Fibroblast of lung (primary cell): ENCODE data around the gene EMC8. TPM values are rescaled to one million over a fixed set of nuclear protein-coding genes. Genes with fewer than 3 reads are reported as not detected.

ENCODE experiments used
- DNase-seq, 2 donors: peaks; one replicate each; pipeline versions ENCODE4 v3.0.0 to v3.0.0-alpha.2; 2010; ENCODE audit warnings: low read depth in 2 of 2
- H2AFZ ChIP-seq: 2 replicates; pipeline ENCODE4 v1.5.1; 2012; ENCODE audit warnings: low read length, control low read depth, inconsistent platforms
- H3K27ac ChIP-seq: 2 replicates; pipeline ENCODE4 v1.5.1; 2011; ENCODE audit warnings: low read length, control low read depth; ENCODE audit not compliant: insufficient read depth
- H3K27me3 ChIP-seq: 2 replicates; pipeline ENCODE4 v1.5.1; 2011; ENCODE audit warnings: mild to moderate bottlenecking, low read length; ENCODE audit not compliant: control insufficient read depth, insufficient read depth
- H3K36me3 ChIP-seq: 2 replicates; pipeline ENCODE4 v1.5.1; 2011; ENCODE audit warnings: low read length; ENCODE audit not compliant: control insufficient read depth, insufficient read depth
- H3K4me1 ChIP-seq: 2 replicates; pipeline ENCODE4 v1.5.1; 2011; ENCODE audit warnings: low read length; ENCODE audit not compliant: control insufficient read depth, insufficient read depth; ENCODE audit errors: extremely low read depth
- H3K4me2 ChIP-seq: 2 replicates; pipeline ENCODE4 v1.5.1; 2011; ENCODE audit warnings: low read length, control low read depth; ENCODE audit not compliant: insufficient read depth; ENCODE audit errors: extremely low read depth
- H3K4me3 ChIP-seq, 4 experiments: fragments of 200-600 bp in 1 of 4; sonication (generic) in 1 of 4; replicated peaks in 1 of 4; 2 replicates each; pipeline ENCODE4 v1.5.1; 2011 to 2016; ENCODE audit warnings: low read length in 4 of 4, low read depth in 3 of 4, mild to moderate bottlenecking in 3 of 4, control low read depth in 2 of 4, inconsistent platforms in 1 of 4, mixed read lengths in 1 of 4; ENCODE audit not compliant: insufficient read depth in 1 of 4; ENCODE audit errors: control extremely low read depth in 1 of 4
- H3K79me2 ChIP-seq: 2 replicates; pipeline ENCODE4 v1.5.1; 2012; ENCODE audit warnings: mild to moderate bottlenecking, low read length, inconsistent platforms; ENCODE audit not compliant: control insufficient read depth, insufficient read depth
- H3K9ac ChIP-seq: 2 replicates; pipeline ENCODE4 v1.5.1; 2011; ENCODE audit warnings: mild to moderate bottlenecking, low read length, control low read depth; ENCODE audit not compliant: insufficient read depth
- H3K9me3 ChIP-seq: 2 replicates; pipeline ENCODE4 v1.5.1; 2012; ENCODE audit warnings: low read depth, low read length; ENCODE audit not compliant: control insufficient read depth, insufficient read depth
- H4K20me1 ChIP-seq: 2 replicates; pipeline ENCODE4 v1.5.1; 2011; ENCODE audit warnings: low read length; ENCODE audit not compliant: control insufficient read depth, insufficient read depth; ENCODE audit errors: extremely low read depth
- CTCF ChIP-seq, 2 donors: IDR thresholded peaks in 1 of 2; conservative IDR thresholded peaks in 1 of 2; 1 replicate in 1 of 2; 2 replicates in 1 of 2; pipeline ENCODE4 v1.5.1; 2011 to 2012; ENCODE audit warnings: low read length in 2 of 2, control low read depth in 1 of 2, inconsistent platforms in 1 of 2, low read depth in 1 of 2, mild to moderate bottlenecking in 1 of 2
- EZH2 ChIP-seq: IDR thresholded peaks from 2 replicates; pipeline ENCODE4 v1.5.1; 2012; ENCODE audit warnings: low read length, control low read depth, mild to moderate bottlenecking; ENCODE audit errors: missing control alignments
- polyA plus RNA-seq, 2 donors: library from polyadenylated mRNA; depleted of rRNA in 1 of 2; stranded (reverse) in 1 of 2; unstranded in 1 of 2; fragments of >200 nt; gene quantifications; 2 replicates each; pipeline ENCODE4 v1.2.1, GENCODE V29; 2011 to 2012; ENCODE audit warnings: missing spikeins in 1 of 2
- total RNA-seq: library from RNA; depleted of rRNA; stranded (reverse); fragments of >200 nt; gene quantifications from 2 replicates; pipeline ENCODE4 v1.2.1, GENCODE V29; 2014

EMC8 gene
- total and polyA plus RNA-seq, 2 donors (not counting 1 experiment from before 2014, with no cell fraction given): 25.1 to 25.9 TPM

- Histone ChIP-seq H3K4me2 (no peak overlapping the region), H3K4me3 (no peak overlapping the region), H3K27me3 (no peaks in the 10 kb centered on the region), H3K4me1 (peaks cover 9% of the 10 kb centered on the region), H3K27ac (peak overlapping the region; percentile 39), H3K36me3 (no peaks in the 10 kb centered on the region), H2AFZ (no peak overlapping the region), H3K9ac (no peak overlapping the region), H4K20me1 (no peaks in the 10 kb centered on the region), H3K9me3 (no peaks in the 10 kb centered on the region), H3K79me2 (no peaks in the 10 kb centered on the region)
- no peak for DNase-seq
- TF ChIP-seq CTCF (conservative IDR thresholded peaks at IDR 0.05 in 1 of 2, IDR thresholded peaks at IDR 0.05 in 1 of 2; ENCODE audit: low read depth in 1 of 2, low read length in 2 of 2) (no peak), EZH2 (no peak)
Measured at GRCh38 chr16:85768199-85768598, 31.1 kb downstream of the EMC8 start.

DNA sequence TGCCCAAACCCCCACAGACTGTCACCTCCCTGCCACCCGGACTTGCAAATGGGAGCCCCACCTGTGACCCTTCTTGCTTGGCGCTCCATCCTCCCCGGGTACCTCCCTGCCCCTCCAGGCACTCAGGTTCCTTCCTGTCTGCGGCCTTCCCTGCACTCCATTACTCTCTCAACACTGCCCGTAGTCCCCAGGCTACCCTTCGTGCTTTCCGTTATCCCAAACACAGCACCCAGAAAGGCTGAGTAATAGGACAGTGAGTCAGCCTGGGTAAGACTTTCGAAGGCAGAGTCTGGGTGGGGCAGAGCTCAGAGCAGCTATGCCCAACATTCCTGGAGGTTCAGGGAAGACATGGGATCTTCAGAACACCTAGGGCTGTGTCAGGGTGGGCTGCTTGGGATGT is 31.8 kb downstream of the EMC8 start:
- Histone ChIP-seq H3K27me3 (no peaks in the 10 kb centered on the region), H3K79me2 (no peaks in the 10 kb centered on the region), H3K9me3 (no peaks in the 10 kb centered on the region), H3K4me3 (no peak overlapping the region), H2AFZ (peak overlapping the region; percentile 77), H3K9ac (no peak overlapping the region), H4K20me1 (no peaks in the 10 kb centered on the region), H3K4me1 (peaks cover 9% of the 10 kb centered on the region), H3K36me3 (no peaks in the 10 kb centered on the region), H3K4me2 (peak overlapping the region; percentile 48), H3K27ac (peak overlapping the region; percentile 71)
- peak; percentile 84 to 86 for DNase-seq
- TF ChIP-seq CTCF (conservative IDR thresholded peaks at IDR 0.05 in 1 of 2, IDR thresholded peaks at IDR 0.05 in 1 of 2; ENCODE audit: low read depth in 1 of 2, low read length in 2 of 2): no peak
- TF ChIP-seq EZH2: no peak

DNA sequence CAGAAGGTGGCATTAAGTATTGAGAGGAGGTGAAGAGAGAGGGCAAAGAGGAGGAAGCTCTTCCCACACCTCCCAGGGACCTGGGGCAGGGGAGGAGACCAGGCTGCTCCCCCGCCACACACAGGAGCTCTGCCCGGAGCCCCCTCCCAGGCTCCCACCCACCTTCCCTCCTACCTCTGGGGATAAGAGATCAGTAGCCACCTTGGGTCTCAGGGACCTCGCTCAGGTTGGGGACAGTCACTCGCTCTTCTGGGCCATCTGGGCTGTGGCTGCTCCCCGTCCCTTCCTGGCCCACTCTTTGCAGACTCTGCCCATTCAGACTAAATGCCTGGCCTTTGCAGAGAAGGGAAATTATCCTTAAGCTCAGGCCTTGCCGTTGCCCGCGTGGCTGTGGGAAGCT is 33.6 kb downstream of the EMC8 start:
- no peak overlapping the region for H3K27ac ChIP-seq
- no peaks in the 10 kb centered on the region for H3K27me3 ChIP-seq
- no peaks in the 10 kb centered on the region for H3K79me2 ChIP-seq
- TF ChIP-seq CTCF (conservative IDR thresholded peaks at IDR 0.05 in 1 of 2, IDR thresholded peaks at IDR 0.05 in 1 of 2; ENCODE audit: low read depth in 1 of 2, low read length in 2 of 2): no peak
- no peak for TF ChIP-seq EZH2
- no peak overlapping the region for H3K9ac ChIP-seq
- H2AFZ ChIP-seq: no peak overlapping the region
- no peak for DNase-seq
- H4K20me1 ChIP-seq: no peaks in the 10 kb centered on the region
- peaks cover 9% of the 10 kb centered on the region for H3K4me1 ChIP-seq
- H3K9me3 ChIP-seq: no peaks in the 10 kb centered on the region
- no peaks in the 10 kb centered on the region for H3K36me3 ChIP-seq
- no peak overlapping the region for H3K4me2 ChIP-seq
- H3K4me3 ChIP-seq: no peak overlapping the region
